Spleen (tissue), 11 donors: ENCODE measurements around the gene PNLIP. TPM values are rescaled to one million over a fixed set of nuclear protein-coding genes. Genes with fewer than 3 reads are reported as not detected.

ENCODE experiments used
- DNase-seq: peaks from one replicate; pipeline ENCODE4 v3.0.0-alpha.2; 2020
- H3K27ac ChIP-seq, 8 donors: fragments of 200-600 bp; sonication (generic) in 7 of 8; 1 replicate in 4 of 8; 2 replicates in 4 of 8; pipeline versions ENCODE4 v1.5.0 to v1.8.0; 2016 to 2021; ENCODE audit warnings: inconsistent platforms in 4 of 8, mild to moderate bottlenecking in 4 of 8, moderate library complexity in 1 of 8
- H3K27me3 ChIP-seq, 7 donors: fragments of 200-600 bp; sonication (generic) in 6 of 7; replicated peaks in 1 of 7; 1 replicate in 4 of 7; 2 replicates in 3 of 7; pipeline versions ENCODE4 v1.5.0 to v1.8.0; 2016 to 2021; ENCODE audit warnings: inconsistent platforms in 3 of 7, mild to moderate bottlenecking in 1 of 7
- H3K36me3 ChIP-seq, 6 donors: fragments of 200-600 bp; sonication (generic) in 5 of 6; 1 replicate in 4 of 6; 2 replicates in 2 of 6; pipeline versions ENCODE4 v1.5.0 to v1.8.0; 2016 to 2021; ENCODE audit warnings: inconsistent platforms in 2 of 6
- H3K4me1 ChIP-seq, 6 donors: fragments of 200-600 bp; sonication (generic) in 5 of 6; 1 replicate in 3 of 6; 2 replicates in 3 of 6; pipeline versions ENCODE4 v1.5.0 to v1.8.0; 2016 to 2021; ENCODE audit warnings: inconsistent platforms in 3 of 6
- H3K4me3 ChIP-seq, 8 donors: fragments of 200-600 bp; sonication (generic) in 7 of 8; 1 replicate in 4 of 8; 2 replicates in 4 of 8; pipeline versions ENCODE4 v1.5.0 to v1.8.0; 2016 to 2021; ENCODE audit warnings: inconsistent platforms in 4 of 8, mild to moderate bottlenecking in 4 of 8, moderate library complexity in 2 of 8
- H3K9me3 ChIP-seq, 8 donors: fragments of 200-600 bp; sonication (generic) in 7 of 8; 1 replicate in 4 of 8; 2 replicates in 4 of 8; pipeline versions ENCODE4 v1.5.0 to v1.8.0; 2016 to 2021; ENCODE audit warnings: inconsistent platforms in 4 of 8
- CTCF ChIP-seq, 11 experiments: fragments of 200-600 bp in 7 of 11; fragments of 450-650 bp in 4 of 11; sonication (generic) in 4 of 11; IDR thresholded peaks in 8 of 11; conservative IDR thresholded peaks in 3 of 11; 1 replicate in 7 of 11; 2 replicates in 4 of 11; pipeline versions ENCODE4 v1.4.0 to v1.8.0; 2016 to 2021; ENCODE audit warnings: antibody characterized with exemption in 11 of 11, inconsistent platforms in 4 of 11, mild to moderate bottlenecking in 1 of 11
- POLR2A ChIP-seq, 3 donors: fragments of 450-650 bp; IDR thresholded peaks; one replicate each; pipeline ENCODE4 v1.5.1; 2017; ENCODE audit warnings: antibody characterized with exemption in 3 of 3, mild to moderate bottlenecking in 1 of 3
- POLR2AphosphoS5 ChIP-seq, 3 donors: sonication (generic); formaldehyde crosslinking; IDR thresholded peaks; one replicate each; pipeline ENCODE4 v1.5.1; 2017; ENCODE audit warnings: antibody characterized with exemption in 3 of 3
- WGBS, 5 donors: extraction: QIAGEN DNeasy Blood & Tissue Kit in 3 of 5; methylation state at CpG; one replicate each; pipeline versions ENCODE4 v1.1.5 to v1.1.7; 2013 to 2018; 5-methylcytosine and 5-hydroxymethylcytosine counted together
- intact Hi-C: fragments of 100-400 bp; cut with DNase I; formaldehyde crosslinking; loops from one replicate; pipeline ENCODE4 v1.15.0; 2023; ENCODE audit warnings: low total_unique reads
- polyA plus RNA-seq, 3 donors: library from polyadenylated mRNA; stranded (reverse); fragments of 200-250 nt; gene quantifications; one replicate each; pipeline ENCODE4 v1.2.1, GENCODE V29; 2013
- total RNA-seq, 7 donors: library from RNA; depleted of rRNA in 3 of 7; stranded (reverse); fragments of >200 nt in 3 of 7; fragmentation: NEBNext Ultra II Directional in 4 of 7; extraction: Animal tissue kit (Norgen Biotek cat#: 25700) in 4 of 7; gene quantifications; one replicate each; pipeline versions ENCODE4 v1.1.0 to v1.2.1, GENCODE V29; 2016 to 2021
- donor health status: healthy with polysubstance abuse.
- donor health status: DM: no; HTN: no; CAD: no; lungs with moderate emphysema.
- donor health status: DM: no; HTN: no; CAD: no.
- donor health status: Bipolar disorder and iron deficiency.
- donor health status: healthy.
- donor health status: DM: no; HTN: no; CAD: no.
- donor health status: DM: yes; HTN: yes; CAD: no.

The PNLIP gene
- total and polyA plus RNA-seq, 10 donors: 0.18 to 3.0 (median 1.2) TPM; not detected in 5

GRCh38 chr10:116602648-116603400, 57.1 kb downstream of the PNLIP start:
- WGBS, 5 donors: 77 to 85% (median 79%) methylated on average over 10 of the region's 10 CpGs
- Histone ChIP-seq H3K4me3 (no peak overlapping the region), H3K9me3 (no peaks in the 10 kb centered on the region), H3K27ac (no peak overlapping the region), H3K27me3 (peaks cover 0 to 8% (median 0%) of the 10 kb centered on the region in 7 donors), H3K36me3 (no peaks in the 10 kb centered on the region), H3K4me1 (no peaks in the 10 kb centered on the region)
- intact Hi-C loops: no loop called here
- TF ChIP-seq POLR2AphosphoS5 (IDR thresholded peaks at IDR 0.05) (no peak), POLR2A (IDR thresholded peaks at IDR 0.05) (no peak), CTCF (IDR thresholded peaks at IDR 0.05 in 8 of 11, conservative IDR thresholded peaks at IDR 0.05 in 3 of 11) (no peak)
- no peak for DNase-seq

- intact Hi-C loops: no loop called here
- no peak overlapping the region for H3K4me3 ChIP-seq
Measured at GRCh38 chr10:116606061-116606483, 60.3 kb downstream of the PNLIP start.

GRCh38 chr10:116607336-116607735, 61.6 kb downstream of the PNLIP start:
- peaks cover 0 to 4% (median 0%) of the 10 kb centered on the region in 8 donors for H3K9me3 ChIP-seq
- no peaks in the 10 kb centered on the region for H3K36me3 ChIP-seq
- TF ChIP-seq POLR2A (IDR thresholded peaks at IDR 0.05) (no peak), POLR2AphosphoS5 (IDR thresholded peaks at IDR 0.05) (no peak), CTCF (IDR thresholded peaks at IDR 0.05 in 8 of 11, conservative IDR thresholded peaks at IDR 0.05 in 3 of 11) (no peak)
- intact Hi-C loops: no loop called here
- DNase-seq: no peak
- no peak overlapping the region for H3K4me3 ChIP-seq
- WGBS, 5 donors: 71 to 80% (median 76%) methylated on average over 6 of the region's 6 CpGs
- H3K27me3 ChIP-seq: peaks cover 0 to 43% (median 9%) of the 10 kb centered on the region in 7 donors
- no peaks in the 10 kb centered on the region for H3K4me1 ChIP-seq
- no peak overlapping the region for H3K27ac ChIP-seq

More at GRCh38 chr10:116606061-116606483, 60.3 kb downstream of the PNLIP start:
- Histone ChIP-seq H3K27ac (no peak overlapping the region), H3K36me3 (no peaks in the 10 kb centered on the region), H3K27me3 (peaks cover 0 to 40% (median 9%) of the 10 kb centered on the region in 7 donors), H3K4me1 (no peaks in the 10 kb centered on the region), H3K9me3 (peaks cover 0 to 4% (median 0%) of the 10 kb centered on the region in 8 donors)
- no peak for TF ChIP-seq CTCF (IDR thresholded peaks at IDR 0.05 in 8 of 11, conservative IDR thresholded peaks at IDR 0.05 in 3 of 11)
- TF ChIP-seq POLR2AphosphoS5 (IDR thresholded peaks at IDR 0.05): no peak
- no peak for TF ChIP-seq POLR2A (IDR thresholded peaks at IDR 0.05)
- WGBS, 5 donors: 60 to 74% (median 61%) methylated on average over 8 of the region's 8 CpGs
- DNase-seq: no peak
